ENCODE measurements around the gene EZH2. TPM values are rescaled to one million over a fixed set of nuclear protein-coding genes. Genes with fewer than 3 reads are reported as not detected.
A peak's percentile ranks its signal among the peaks of the same experiment; 100 is the strongest.

Gene EZH2
- total RNA-seq, 1 experiment from 2014 or later: 57.3 TPM

DNA sequence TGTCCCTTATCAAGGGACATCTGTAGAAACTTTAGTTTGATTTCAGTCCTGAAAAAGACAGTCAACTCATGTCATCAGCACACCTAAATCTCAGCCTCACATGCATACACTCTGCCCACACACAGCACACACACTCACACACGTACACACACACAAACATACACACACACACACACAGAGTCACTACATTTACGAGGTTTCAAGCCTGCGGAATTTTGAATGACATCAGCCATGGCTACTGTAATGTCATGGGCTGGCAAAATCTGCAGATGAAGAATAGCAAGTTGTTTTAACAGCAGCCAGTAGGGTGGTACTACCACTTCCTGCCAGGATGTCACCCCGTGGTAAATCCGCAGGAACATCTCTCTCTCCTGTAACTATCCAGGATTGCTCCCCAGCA is 37.1 kb upstream of the EZH2 start:
- H4K20me1 ChIP-seq (ENCODE audit: insufficient read depth, low read depth, low read length): no peaks in the 10 kb centered on the region
- no peak overlapping the region for H3K4me2 ChIP-seq (ENCODE audit: low read depth, low read length, poor library complexity, severe bottlenecking)
- no peaks in the 10 kb centered on the region for H3K4me1 ChIP-seq (ENCODE audit: low read length)
- no peaks in the 10 kb centered on the region for H3K9me2 ChIP-seq (replicated peaks; ENCODE audit: insufficient read depth, low read length)
- no peaks in the 10 kb centered on the region for H3K79me2 ChIP-seq (ENCODE audit: low read length)
- H3K4me3 ChIP-seq (ENCODE audit: low read length): no peak overlapping the region
- no peak for DNase-seq
- no peak overlapping the region for H3K9ac ChIP-seq (ENCODE audit: low read length)
- H3K9me3 ChIP-seq (ENCODE audit: low read length): no peaks in the 10 kb centered on the region
- no peaks in the 10 kb centered on the region for H3K27me3 ChIP-seq (ENCODE audit: low read length)
- H3K27ac ChIP-seq (ENCODE audit: low read length): no peak overlapping the region
- H2AFZ ChIP-seq (ENCODE audit: low read length): no peak overlapping the region
- no peaks in the 10 kb centered on the region for H3K36me3 ChIP-seq (ENCODE audit: insufficient read depth, low read length)

GRCh38 chr7:148919859-148920258 is 35.8 kb upstream of the EZH2 start:
- Histone ChIP-seq H3K4me3 (ENCODE audit: low read length) (no peak overlapping the region), H3K27me3 (ENCODE audit: low read length) (no peaks in the 10 kb centered on the region), H3K9me2 (replicated peaks; ENCODE audit: insufficient read depth, low read length) (no peaks in the 10 kb centered on the region), H3K27ac (ENCODE audit: low read length) (no peak overlapping the region), H4K20me1 (ENCODE audit: insufficient read depth, low read depth, low read length) (no peaks in the 10 kb centered on the region), H3K9me3 (ENCODE audit: low read length) (no peaks in the 10 kb centered on the region), H3K36me3 (ENCODE audit: insufficient read depth, low read length) (no peaks in the 10 kb centered on the region), H3K9ac (ENCODE audit: low read length) (no peak overlapping the region), H3K79me2 (ENCODE audit: low read length) (no peaks in the 10 kb centered on the region), H3K4me2 (ENCODE audit: low read depth, low read length, poor library complexity, severe bottlenecking) (no peak overlapping the region), H3K4me1 (ENCODE audit: low read length) (peaks cover 9% of the 10 kb centered on the region), H2AFZ (ENCODE audit: low read length) (no peak overlapping the region)
- no peak for DNase-seq

GRCh38 chr7:148918058-148918596 is 34.0 kb upstream of the EZH2 start:
- Histone ChIP-seq H3K4me2 (ENCODE audit: low read depth, low read length, poor library complexity, severe bottlenecking) (no peak overlapping the region), H3K79me2 (ENCODE audit: low read length) (no peaks in the 10 kb centered on the region), H3K4me1 (ENCODE audit: low read length) (peaks cover 18% of the 10 kb centered on the region), H3K36me3 (ENCODE audit: insufficient read depth, low read length) (no peaks in the 10 kb centered on the region), H4K20me1 (ENCODE audit: insufficient read depth, low read depth, low read length) (no peaks in the 10 kb centered on the region), H3K9ac (ENCODE audit: low read length) (no peak overlapping the region), H3K9me2 (replicated peaks; ENCODE audit: insufficient read depth, low read length) (no peaks in the 10 kb centered on the region), H3K27ac (ENCODE audit: low read length) (no peak overlapping the region), H3K9me3 (ENCODE audit: low read length) (no peaks in the 10 kb centered on the region), H2AFZ (ENCODE audit: low read length) (no peak overlapping the region), H3K27me3 (ENCODE audit: low read length) (no peaks in the 10 kb centered on the region), H3K4me3 (ENCODE audit: low read length) (no peak overlapping the region)
- DNase-seq: no peak

GRCh38 chr7:148916186-148916585 is 32.1 kb upstream of the EZH2 start:
- no peaks in the 10 kb centered on the region for H3K9me3 ChIP-seq (ENCODE audit: low read length)
- DNase-seq: no peak
- no peak overlapping the region for H3K4me2 ChIP-seq (ENCODE audit: low read depth, low read length, poor library complexity, severe bottlenecking)
- no peak overlapping the region for H3K9ac ChIP-seq (ENCODE audit: low read length)
- no peaks in the 10 kb centered on the region for H3K27me3 ChIP-seq (ENCODE audit: low read length)
- no peaks in the 10 kb centered on the region for H3K36me3 ChIP-seq (ENCODE audit: insufficient read depth, low read length)
- no peak overlapping the region for H3K4me3 ChIP-seq (ENCODE audit: low read length)
- H3K79me2 ChIP-seq (ENCODE audit: low read length): no peaks in the 10 kb centered on the region
- no peak overlapping the region for H2AFZ ChIP-seq (ENCODE audit: low read length)
- H3K4me1 ChIP-seq (ENCODE audit: low read length): peaks cover 25% of the 10 kb centered on the region
- no peaks in the 10 kb centered on the region for H3K9me2 ChIP-seq (replicated peaks; ENCODE audit: insufficient read depth, low read length)
- no peak overlapping the region for H3K27ac ChIP-seq (ENCODE audit: low read length)
- H4K20me1 ChIP-seq (ENCODE audit: insufficient read depth, low read depth, low read length): no peaks in the 10 kb centered on the region

- H3K27ac ChIP-seq (ENCODE audit: low read length): no peak overlapping the region
- no peaks in the 10 kb centered on the region for H3K36me3 ChIP-seq (ENCODE audit: insufficient read depth, low read length)
- H3K9me3 ChIP-seq (ENCODE audit: low read length): no peaks in the 10 kb centered on the region
- no peaks in the 10 kb centered on the region for H3K9me2 ChIP-seq (replicated peaks; ENCODE audit: insufficient read depth, low read length)
- DNase-seq: peak; percentile 66
- H3K27me3 ChIP-seq (ENCODE audit: low read length): no peaks in the 10 kb centered on the region
- no peaks in the 10 kb centered on the region for H4K20me1 ChIP-seq (ENCODE audit: insufficient read depth, low read depth, low read length)
- H3K4me3 ChIP-seq (ENCODE audit: low read length): no peak overlapping the region
- H3K4me2 ChIP-seq (ENCODE audit: low read depth, low read length, poor library complexity, severe bottlenecking): peak overlapping the region; percentile 27
- no peak overlapping the region for H2AFZ ChIP-seq (ENCODE audit: low read length)
- no peaks in the 10 kb centered on the region for H3K79me2 ChIP-seq (ENCODE audit: low read length)
- peaks cover 25% of the 10 kb centered on the region for H3K4me1 ChIP-seq (ENCODE audit: low read length)
- no peak overlapping the region for H3K9ac ChIP-seq (ENCODE audit: low read length)
Measured at GRCh38 chr7:148915211-148915610, 31.1 kb upstream of the EZH2 start.

- H3K36me3 ChIP-seq (ENCODE audit: insufficient read depth, low read length): no peaks in the 10 kb centered on the region
- DNase-seq: no peak
- no peaks in the 10 kb centered on the region for H4K20me1 ChIP-seq (ENCODE audit: insufficient read depth, low read depth, low read length)
- no peak overlapping the region for H3K27ac ChIP-seq (ENCODE audit: low read length)
- H3K27me3 ChIP-seq (ENCODE audit: low read length): no peaks in the 10 kb centered on the region
- H3K4me2 ChIP-seq (ENCODE audit: low read depth, low read length, poor library complexity, severe bottlenecking): no peak overlapping the region
- no peak overlapping the region for H3K9ac ChIP-seq (ENCODE audit: low read length)
- H3K4me1 ChIP-seq (ENCODE audit: low read length): peaks cover 25% of the 10 kb centered on the region
- no peaks in the 10 kb centered on the region for H3K79me2 ChIP-seq (ENCODE audit: low read length)
- H2AFZ ChIP-seq (ENCODE audit: low read length): no peak overlapping the region
- no peaks in the 10 kb centered on the region for H3K9me3 ChIP-seq (ENCODE audit: low read length)
- H3K4me3 ChIP-seq (ENCODE audit: low read length): no peak overlapping the region
- H3K9me2 ChIP-seq (replicated peaks; ENCODE audit: insufficient read depth, low read length): no peaks in the 10 kb centered on the region
Measured at GRCh38 chr7:148914208-148914777, 30.2 kb upstream of the EZH2 start.

GRCh38 chr7:148912758-148913541 is 28.9 kb upstream of the EZH2 start:
- no peaks in the 10 kb centered on the region for H3K27me3 ChIP-seq (ENCODE audit: low read length)
- H3K79me2 ChIP-seq (ENCODE audit: low read length): no peaks in the 10 kb centered on the region
- no peak overlapping the region for H3K4me2 ChIP-seq (ENCODE audit: low read depth, low read length, poor library complexity, severe bottlenecking)
- no peaks in the 10 kb centered on the region for H3K9me2 ChIP-seq (replicated peaks; ENCODE audit: insufficient read depth, low read length)
- H3K9ac ChIP-seq (ENCODE audit: low read length): no peak overlapping the region
- DNase-seq: no peak
- H3K36me3 ChIP-seq (ENCODE audit: insufficient read depth, low read length): no peaks in the 10 kb centered on the region
- no peaks in the 10 kb centered on the region for H3K9me3 ChIP-seq (ENCODE audit: low read length)
- peaks cover 25% of the 10 kb centered on the region for H3K4me1 ChIP-seq (ENCODE audit: low read length)
- H4K20me1 ChIP-seq (ENCODE audit: insufficient read depth, low read depth, low read length): no peaks in the 10 kb centered on the region
- no peak overlapping the region for H3K27ac ChIP-seq (ENCODE audit: low read length)
- no peak overlapping the region for H3K4me3 ChIP-seq (ENCODE audit: low read length)
- no peak overlapping the region for H2AFZ ChIP-seq (ENCODE audit: low read length)

DNA sequence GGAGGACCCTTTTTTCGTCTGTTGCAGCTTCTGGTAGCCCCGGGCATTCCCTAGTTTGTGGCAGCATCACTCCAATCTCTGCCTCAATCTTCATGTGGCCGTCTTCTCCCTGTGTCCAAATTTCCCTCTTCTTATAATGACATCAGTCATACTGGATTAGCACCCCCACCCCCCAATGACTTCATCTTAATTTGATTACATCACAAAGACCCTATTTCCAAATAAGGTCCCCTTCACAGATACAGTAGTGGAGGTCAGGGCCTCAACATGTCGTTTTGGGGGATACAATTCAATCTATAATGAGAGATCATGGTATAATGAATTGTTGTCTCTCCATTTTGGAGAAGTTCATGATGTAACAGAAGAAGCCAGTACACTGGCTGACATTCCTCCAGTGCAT is 28.1 kb upstream of the EZH2 start:
- no peak overlapping the region for H3K9ac ChIP-seq (ENCODE audit: low read length)
- H3K27me3 ChIP-seq (ENCODE audit: low read length): no peaks in the 10 kb centered on the region
- H3K79me2 ChIP-seq (ENCODE audit: low read length): no peaks in the 10 kb centered on the region
- no peak overlapping the region for H2AFZ ChIP-seq (ENCODE audit: low read length)
- no peak for DNase-seq
- no peak overlapping the region for H3K4me2 ChIP-seq (ENCODE audit: low read depth, low read length, poor library complexity, severe bottlenecking)
- no peaks in the 10 kb centered on the region for H3K9me3 ChIP-seq (ENCODE audit: low read length)
- H3K9me2 ChIP-seq (replicated peaks; ENCODE audit: insufficient read depth, low read length): no peaks in the 10 kb centered on the region
- no peaks in the 10 kb centered on the region for H4K20me1 ChIP-seq (ENCODE audit: insufficient read depth, low read depth, low read length)
- peaks cover 25% of the 10 kb centered on the region for H3K4me1 ChIP-seq (ENCODE audit: low read length)
- no peaks in the 10 kb centered on the region for H3K36me3 ChIP-seq (ENCODE audit: insufficient read depth, low read length)
- no peak overlapping the region for H3K4me3 ChIP-seq (ENCODE audit: low read length)
- no peak overlapping the region for H3K27ac ChIP-seq (ENCODE audit: low read length)
